SH-SY5Y (cell line): Measurements from ENCODE around the gene GBP1.

Source experiments
- GATA2 ChIP-seq: IDR thresholded peaks from 2 replicates; pipeline ENCODE4 v1.6.1; 2011; ENCODE audit warnings: mild to moderate bottlenecking, low read depth, low read length
- GATA3 ChIP-seq: IDR thresholded peaks from 2 replicates; pipeline ENCODE4 v1.6.1; 2011; ENCODE audit warnings: low read depth, mild to moderate bottlenecking, low read length, moderate library complexity

- TF ChIP-seq GATA3 (no peak), GATA2 (no peak)
Observed at GRCh38 chr1:89114662-89115061, 49.7 kb upstream of the GBP1 start.
